ENCODE results near the gene MRGPRG.

The MRGPRG gene

DNA sequence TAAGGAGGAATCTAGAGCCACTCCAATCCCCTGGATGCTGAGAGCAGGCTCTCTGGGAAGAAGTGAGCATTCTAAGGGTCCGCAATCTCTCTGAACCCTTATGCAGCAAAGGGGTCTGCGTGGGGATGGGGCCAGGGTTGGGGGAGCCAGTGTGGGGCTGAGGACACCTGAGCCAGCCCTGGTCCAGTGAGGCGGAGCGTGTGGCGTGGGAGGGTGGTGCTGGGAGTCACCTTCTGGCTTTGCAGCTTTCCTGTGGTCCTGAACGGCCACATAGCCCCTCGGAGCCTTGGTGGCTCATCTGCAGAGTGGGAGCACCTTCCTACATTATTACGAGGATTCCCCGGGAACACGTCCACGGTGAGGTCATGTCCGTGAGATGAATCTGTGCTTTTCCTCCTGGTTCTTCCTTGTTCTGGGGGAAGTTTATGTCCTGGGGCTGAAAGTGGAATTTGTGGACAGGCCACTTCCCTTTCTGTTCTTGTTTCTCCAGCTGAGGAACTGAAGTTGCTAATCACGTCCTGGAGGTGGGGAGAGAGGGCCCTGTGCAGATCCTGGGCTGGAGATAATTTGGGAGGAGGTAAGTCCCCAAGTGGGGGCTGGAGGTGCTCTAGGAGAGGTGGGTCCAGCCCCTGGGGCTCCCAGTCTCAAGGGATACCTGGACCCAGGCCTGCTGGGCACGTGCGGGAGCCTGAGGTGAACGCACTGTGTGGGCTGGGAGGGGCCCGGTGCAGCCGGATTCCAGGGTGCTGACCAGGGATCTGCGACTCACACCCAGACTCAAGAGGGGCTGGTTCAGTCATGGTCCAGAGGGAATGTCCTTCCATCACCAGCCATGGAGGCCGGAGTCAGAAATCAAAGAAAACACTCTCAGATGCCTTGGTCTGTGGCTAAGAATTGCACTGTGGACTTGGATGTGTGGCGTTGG, 7.5 kb upstream of the MRGPRG start:
- no peak for DNase-seq

DNA sequence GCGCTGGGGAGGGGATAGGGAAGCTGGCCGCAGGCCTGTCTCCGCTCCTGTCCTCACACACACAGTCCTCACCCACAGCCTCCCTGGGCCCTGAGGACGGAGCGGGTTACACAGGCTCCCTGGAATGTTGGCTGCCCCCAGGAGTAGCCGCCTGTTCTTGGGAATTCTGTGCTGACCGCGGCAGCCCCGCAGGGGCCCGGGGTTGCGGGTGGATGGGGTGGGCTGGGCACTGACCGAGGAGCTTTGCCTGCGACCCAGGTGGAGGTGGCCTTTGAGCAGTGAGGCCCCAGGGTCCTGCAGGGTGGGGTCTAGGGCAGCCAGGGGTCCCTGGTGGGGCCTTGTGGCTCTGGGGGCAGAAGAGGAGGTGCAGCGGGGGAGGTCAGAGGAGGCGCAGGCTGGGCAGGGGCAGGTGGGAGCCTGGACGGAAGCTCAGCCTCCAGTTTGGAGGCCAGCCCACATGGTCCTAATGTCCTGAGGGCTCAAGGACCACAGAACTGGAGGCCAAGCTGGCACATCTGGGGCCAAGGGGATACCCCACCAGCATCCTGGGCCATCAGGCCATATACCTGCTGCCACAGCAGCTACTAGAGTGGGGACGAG, 6.6 kb upstream of the MRGPRG start:
- no peak for DNase-seq

DNA sequence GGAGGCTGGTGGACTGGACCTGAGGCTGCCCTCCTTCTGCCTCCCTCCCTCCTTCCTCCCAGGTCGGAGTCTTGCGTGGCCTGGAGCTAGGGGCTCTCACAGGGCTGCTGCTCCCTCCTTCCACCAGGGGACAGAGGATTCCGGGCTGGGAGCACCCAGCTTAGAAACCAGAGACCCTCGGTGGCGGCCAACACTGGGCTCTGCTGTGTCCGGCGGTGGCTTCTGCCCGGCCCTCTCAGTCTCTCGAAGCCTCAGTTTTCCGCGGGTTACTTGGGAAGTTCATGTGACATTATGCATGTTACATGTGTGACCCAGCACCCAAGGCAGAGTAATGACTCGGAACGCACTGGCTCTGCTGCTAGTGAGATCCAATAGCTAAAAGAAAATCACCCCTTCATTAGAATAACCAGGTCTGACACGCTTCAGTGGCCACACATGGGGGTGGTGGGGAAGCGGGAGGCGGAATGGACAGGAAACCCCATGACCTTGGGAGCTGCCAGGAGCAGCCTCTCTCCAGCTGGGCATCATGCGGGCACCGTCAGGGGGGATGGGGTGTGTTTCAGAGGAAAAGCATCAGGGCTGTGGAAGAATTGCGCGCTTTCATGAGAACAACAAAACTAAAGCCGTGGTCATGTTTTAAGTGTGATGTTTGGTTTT, 5.9 kb upstream of the MRGPRG start:
- no peak for DNase-seq

DNA sequence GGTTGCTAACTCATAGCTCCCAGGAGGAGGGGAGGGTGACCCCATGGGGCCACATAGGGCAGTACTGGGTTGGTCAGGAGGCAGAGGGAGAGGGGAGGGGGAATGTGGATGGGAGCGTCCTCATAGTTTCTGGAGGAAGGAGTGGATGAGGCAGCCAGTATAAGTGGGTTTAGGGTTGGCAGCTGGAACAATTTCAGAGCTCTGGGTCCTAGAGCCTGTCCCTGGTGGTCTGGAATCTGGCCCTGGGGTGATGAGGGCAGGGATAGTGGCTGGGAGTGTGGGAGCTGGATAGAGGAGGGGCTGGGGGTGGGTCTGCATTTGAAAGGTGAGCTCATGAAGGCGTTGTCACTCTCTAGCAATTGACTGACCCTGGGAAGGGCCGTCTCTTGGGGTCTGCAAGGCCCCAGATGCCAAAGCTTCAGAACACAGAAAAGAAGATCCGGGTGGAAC, 5.3 kb upstream of the MRGPRG start:
- DNase-seq = no peak

DNA sequence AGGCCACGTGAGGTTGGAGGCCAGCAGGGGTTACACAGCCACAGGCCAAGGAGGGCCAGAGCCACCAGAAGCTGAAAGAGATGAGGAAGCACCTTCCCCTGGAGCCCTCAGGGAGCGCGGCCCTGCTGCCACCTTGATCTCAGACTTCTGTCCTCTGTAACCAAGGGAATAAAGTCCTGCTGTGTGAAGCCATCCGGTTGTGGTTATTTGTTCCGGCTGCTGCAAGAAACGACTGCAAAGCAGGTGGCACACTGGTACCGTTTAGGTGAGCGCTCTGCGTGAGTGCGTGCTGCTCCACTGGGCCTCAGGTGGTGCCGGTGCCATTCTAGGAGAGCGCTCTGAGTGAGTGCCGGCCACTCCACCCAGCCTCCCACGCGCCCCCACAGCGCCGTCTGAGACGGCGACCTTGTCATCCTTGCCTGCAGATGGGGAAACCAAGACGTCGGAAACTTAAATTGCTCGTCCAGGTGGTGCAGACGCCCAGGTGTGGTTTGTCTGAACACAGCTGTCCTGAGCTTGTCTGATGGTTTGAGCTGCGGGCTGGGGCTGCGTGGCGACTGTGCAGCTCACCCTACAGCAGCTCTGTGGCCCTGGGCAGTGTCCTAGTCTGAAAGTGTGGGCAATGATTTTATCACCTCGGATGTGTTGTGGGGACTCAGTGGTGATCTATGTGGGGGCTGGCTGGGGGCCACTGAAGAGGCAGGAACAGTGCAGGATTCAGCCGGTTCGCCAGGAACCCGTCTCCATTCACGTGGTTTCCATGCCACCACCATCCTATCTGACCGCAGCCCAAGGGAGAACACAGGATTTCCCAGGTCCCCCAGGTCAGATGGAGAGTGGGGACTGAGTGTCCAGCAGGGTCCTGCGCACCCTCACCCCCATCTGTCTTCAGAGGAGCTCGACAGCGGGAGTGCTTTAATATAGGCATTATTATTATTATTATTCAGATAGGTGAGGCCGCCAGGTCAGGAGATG, 4.6 kb upstream of the MRGPRG start:
- no peak for DNase-seq

DNA sequence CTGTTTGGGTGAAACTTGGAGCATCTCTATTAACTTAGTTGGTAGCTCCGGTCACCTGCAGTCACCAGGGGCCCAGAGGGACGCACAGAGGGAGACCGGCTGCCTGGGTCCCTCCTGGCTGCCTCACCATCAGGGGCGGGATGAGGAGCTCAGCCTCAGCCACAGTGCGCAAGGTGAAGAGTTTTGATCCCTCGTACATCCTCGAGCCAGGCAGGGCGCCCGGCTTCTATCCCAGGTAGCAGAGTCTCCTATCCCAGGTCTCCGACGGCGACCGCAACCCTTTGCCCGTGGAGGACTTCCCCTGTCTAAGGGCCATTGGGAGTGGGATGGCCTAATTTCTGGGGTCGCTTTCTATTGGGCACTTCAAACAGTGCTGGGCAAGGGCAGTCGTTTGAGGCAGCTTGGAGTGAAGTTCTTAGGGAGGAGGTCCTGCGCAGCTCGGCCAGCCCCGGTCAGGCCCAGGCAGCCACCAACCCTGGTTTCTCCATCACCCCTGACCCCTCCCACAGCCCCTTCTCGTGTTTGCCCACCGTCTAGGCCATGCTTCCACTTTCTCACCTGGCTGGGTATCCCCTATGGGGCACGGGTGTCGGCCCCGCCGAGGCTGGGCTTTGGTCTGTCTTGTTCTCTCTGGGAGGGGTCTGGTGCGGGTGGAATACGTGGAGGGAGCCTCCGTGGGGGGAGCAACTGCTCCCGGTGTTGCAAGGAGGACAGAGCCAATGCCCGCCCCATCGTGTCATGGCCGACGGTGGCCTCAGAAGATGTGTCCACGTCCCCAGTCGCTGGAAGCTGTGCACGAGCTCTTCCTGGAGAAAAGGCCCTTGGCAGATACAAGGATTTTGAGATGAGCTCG, 3.6 kb upstream of the MRGPRG start:
- DNase-seq = no peak

DNA sequence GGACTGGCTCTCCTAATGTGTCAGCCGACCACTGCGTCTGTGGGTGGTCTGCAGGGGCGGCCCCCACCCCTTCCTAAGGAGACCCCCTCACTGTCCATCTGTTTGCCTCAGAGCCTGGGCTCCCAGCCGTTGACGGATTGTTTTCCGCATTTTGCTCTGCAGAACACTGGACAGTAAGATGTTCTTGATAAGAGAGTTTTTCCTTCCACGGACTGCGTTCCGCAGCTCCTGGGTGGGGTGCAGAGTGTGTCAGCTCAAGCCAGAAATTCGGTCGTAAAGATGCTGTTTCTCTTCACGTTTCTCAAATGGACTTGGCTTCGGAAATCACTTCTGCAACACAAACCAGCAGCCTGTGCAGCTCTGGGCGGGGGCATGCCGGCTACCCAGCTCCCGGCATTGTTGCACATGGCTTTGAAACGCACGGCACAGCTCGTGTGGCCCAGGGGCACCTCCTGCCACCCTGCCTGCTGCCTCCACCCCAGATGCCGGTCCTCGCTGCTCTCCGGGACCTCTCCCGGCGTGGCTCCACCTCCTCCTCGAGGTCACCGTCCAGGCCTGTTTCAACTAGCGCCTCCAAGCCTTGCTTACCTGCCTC, 2.9 kb upstream of the MRGPRG start:
- DNase-seq = no peak

DNA sequence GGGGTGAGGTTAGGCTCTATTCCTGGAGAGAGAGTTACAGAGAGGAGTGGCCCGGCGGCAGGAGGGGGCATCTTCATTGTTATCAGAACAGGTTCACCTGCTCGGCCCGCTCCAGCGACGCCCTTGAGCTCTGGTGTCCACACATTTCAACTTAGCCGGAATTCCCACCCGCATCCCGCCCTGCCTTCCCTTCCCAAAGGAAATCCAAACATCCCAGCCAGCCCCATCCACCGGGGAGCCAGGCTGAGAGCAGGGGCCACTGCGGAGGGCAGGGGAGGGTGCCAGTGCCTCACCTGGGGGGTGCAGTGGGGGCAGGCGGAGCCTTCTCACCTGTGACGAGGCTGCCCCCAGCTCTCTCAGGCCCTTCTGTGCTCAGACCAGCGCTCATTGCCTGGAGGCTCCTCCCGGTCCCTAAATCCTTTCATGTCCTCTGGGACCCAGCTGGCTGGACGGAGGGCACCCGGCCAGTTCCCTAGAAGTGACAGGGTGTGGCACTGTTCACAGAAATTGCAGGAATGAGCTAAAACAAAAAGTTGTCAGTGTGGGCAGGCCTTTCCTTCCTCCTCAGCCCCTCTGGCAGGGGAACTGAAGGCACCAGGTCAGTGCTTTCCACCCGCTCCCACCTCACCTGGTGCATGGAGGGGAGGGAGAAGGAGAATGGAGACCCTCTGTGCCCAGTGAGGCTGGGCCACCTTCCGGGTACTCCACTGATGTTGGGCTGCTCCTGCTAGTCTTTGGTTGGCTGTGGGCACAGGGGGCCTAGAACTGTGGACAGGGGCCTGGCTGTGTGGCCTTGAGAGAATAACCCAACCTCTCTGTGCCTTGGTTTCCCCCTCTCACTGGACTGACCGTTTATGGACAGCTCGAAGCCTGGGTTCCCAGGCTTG, 2.2 kb upstream of the MRGPRG start:
- DNase-seq = no peak

DNA sequence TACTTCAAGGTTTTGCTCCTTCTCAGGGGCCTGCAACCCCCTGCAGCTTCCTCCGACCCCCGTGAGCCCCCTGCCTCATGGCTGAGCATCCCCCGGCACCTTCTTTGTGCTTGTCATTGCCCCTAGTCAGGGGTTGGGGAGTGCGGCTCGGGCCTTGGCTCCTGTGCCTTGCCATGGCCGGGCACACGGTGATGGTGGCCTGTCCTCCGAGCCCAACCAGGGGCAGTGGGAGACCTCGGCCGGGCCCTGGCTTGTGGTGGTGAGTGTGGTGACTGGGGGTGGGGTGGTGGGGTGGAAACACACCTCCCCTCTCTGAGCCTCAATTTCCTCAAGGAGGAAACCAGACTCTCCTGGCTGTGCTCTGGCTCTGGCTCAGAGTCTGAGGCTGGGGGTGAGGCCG, 1.5 kb upstream of the MRGPRG start:
- DNase-seq = no peak

DNA sequence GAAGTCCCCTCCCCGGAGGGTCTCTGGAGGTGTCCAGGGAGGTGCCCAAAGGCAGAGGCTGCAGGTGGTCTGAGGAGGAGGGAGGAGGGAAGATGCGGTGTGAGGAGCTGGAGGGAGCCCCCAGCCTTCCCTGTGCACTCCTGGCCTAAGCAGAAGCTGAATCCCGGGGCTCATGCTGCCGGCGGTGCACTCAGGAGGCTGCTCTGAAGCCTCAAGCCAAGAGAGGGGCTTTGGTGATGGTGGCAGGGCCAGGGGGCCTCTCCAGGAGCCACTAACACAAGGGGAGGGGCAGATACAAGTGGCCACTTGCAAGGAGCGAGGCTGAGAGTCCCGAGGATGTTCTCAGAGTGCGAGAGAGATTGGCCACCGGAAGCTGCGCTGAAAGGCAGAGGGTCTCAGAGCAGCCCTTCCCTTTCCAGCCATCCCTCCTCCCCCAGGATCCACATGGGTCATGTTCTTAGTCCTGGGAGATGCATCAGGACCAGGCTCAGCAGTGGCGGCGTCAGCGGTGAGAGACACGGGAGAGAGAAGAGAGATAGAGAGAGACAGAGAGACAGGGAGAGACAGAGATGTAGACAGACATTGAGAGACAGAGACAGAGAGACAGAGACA, 774 bp upstream of the MRGPRG start:
- DNase-seq = no peak

DNA sequence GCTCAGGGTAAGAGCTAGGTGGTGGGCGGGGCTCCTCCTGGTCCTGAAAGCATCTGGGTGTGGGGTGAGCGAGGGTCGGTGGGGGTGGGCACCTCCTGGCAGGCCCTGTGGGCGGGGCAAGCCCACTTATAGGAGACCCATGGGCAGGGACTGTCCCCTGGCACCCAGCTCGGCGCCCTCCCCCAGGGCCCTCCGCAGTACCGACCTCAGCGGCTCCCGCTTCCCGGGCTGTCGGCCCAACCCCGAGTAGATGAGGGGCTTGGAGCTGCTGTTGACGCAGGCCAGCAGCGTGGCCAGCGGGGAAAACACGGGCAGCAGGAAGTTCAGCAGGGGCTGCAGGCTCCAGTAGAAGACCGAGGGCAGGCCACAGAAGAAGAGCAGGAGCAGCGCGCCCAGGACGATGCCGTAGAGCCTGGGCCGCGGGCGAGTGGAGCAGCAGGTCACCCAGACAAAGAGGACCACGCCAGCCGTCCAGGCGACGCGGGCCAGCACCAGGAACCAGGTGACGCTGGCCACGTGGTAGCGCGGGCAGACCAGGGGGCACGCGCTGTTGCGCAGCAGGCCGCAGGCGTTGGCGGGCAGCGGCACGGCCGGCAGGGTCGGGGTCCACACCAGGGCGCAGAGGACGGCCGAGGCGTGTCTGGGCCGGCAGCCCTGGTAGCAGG, 663 bp downstream of the MRGPRG start:
- no peak for DNase-seq

DNA sequence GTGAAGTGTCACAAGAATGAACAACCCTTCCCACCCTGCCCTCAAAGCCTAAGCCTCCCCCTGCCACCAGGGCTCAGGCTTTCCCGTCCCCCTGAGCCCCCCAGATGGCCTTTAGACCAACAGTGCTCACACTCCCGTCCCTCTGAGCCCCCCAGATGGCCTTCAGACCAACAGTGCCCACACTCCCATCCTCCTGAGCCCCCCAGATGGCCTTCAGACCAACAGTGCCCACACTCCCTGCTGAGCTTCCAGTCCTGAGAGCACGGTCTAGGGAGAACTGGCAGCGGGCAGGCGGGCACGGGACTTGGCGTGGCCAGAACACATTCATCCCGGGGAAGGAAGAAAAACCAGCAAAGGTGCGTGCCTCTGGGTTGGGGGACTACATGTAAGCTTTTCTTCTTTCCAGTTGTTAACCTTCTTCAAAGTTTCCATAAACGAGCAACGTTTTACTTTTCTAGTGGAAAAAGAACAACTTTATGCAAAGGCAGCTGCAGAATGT, 2.5 kb downstream of the MRGPRG start:
- no peak for DNase-seq

DNA sequence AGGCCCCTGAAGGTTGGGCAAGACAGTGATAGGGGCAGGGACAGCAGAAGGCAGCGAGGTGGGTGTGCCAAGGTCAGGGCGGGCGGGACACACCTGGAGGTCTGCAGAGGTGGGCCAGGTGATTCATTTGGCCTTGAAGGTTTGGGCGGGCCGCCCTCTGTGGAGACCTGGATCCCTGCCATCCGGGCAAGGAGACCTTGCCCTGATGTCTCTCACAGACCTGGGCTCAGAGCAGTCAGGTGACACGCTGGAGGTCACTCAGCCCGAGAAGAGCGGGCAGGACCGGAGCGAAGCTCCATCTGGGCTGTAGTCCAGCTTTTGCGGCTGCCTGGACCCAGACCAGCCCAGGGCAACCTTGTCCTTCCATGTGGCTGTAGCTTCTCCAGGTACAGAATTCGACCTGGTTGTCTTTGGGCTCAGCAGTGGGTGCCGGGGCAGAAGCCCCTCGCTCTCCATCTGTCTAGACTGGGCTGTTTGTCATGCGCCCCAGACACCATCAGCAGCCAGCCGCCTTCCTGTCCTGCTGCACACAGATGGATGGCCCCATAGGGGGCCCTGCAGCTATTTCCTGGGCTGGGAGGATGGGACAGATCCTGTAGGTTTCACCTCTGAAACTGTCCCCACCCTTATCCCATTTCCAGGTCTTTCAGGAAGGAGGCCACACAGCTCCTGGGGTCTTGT, 3.1 kb downstream of the MRGPRG start:
- DNase-seq = no peak

DNA sequence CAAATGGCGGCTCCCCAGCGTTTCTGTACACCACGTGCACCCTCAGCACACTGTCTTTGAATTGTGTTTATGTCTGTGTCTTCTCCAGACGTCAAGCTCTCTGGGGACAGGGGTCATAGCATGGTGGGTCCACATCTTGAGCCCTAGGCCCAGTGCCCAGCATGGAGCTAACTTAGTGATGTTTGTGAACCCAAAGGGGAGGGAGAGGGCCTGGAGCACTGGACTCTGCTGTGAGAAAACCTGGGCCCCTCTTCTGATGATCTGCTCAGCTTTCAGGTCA, 4.3 kb downstream of the MRGPRG start:
- no peak for DNase-seq

DNA sequence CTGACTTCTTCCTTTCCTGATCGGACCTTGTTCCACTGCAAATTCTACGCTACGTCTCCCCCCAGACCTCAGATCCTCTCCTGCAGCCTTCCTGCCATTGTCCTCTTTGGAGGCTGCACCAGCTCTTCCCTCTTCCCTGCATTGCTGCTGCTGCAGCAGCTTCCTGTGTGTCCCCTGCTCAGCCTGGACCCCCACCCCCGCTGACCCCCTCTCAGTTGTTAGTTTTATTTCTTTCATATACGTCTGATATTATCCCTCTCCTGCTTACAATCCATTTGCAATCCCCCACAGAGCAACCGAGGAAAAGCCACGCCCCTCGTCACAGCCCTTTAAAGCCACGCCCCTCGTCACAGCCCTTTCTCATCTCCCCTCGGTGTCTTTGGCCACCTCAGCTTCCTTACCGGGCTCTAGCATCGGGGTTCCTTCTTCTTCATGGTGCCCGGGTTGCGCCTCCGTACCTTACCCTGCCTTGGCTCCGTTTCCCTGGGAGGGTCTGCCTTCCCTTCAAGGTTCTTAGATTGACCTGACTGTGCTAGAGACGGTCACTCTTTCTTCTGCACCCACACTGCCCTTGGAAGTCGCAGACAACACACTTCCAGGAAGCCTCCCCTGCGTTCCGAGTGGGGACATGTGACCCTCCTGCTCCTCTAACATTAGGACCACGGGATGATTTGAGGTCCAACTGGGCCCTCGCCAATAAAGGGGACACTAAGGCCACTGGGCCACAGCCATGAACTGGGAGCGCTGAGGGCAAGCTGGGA, 4.8 kb downstream of the MRGPRG start:
- DNase-seq = no peak

DNA sequence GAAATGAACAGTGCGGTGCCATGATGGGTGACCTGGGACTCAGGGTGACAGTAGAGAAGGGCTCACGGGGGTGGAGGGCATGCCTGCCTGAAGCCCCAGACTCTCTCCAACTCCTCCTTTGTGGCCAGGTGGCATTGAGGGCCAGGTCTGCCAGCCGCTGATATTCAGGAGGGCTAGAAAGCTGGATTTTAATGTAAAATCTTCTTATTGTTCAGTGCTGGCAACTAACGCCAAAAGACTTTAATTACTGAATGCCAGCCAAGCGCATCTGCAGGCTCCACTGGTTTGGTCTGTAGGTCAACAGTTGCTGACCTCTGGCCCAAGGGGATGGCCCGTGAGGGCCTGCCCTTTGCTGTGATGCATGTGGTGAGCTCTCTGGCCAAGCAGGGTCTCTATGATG, 10.3 kb downstream of the MRGPRG start:
- DNase-seq = no peak

DNA sequence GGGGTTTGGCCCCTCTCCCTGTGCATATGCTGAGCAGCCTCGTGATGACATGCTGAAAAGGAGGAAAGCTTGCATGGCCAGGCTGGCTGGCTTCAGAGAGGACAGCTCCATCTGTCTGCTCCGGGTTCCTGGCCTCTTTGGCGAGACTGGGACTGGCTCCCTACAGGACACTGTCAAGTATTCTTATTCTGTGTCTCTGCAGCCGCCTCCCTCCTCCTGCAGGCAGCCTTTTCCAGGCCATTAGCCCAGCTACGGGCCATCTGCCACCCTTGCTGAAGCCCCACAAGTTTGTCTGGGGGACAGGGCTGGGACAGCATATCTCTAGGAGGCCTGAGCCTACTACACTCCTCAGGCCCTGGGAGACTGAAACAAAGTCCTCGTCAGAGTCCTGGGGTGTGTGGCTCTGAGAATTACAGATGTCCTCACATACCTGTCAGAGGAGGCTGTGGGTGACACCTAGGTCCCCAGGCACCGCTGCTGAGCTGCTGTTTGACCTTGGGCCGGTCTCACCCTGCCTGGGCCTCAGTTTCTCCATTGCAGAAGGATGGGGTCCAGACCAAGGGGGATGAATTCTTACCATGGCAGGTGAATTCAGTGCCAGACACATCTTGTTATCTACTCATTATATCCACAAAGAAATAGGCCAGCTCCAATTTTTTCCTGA, 11.0 kb downstream of the MRGPRG start:
- DNase-seq = no peak

DNA sequence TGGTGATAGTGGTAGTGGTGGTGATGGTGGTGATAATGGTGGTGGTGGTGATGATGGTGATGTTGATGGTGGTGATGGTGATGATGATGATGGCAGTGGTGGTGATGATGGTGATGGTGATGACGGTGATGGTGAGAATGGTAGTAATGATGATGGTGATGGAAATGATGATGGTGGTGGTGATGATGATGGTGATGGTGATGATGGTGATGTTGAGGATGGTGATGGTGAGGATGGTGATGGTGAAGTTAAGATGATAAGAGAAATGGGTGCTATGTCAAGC, 11.8 kb downstream of the MRGPRG start:
- no peak for DNase-seq
